H1 (cell line): ENCODE results near the gene SUSD6. TPM values are rescaled to one million over a fixed set of nuclear protein-coding genes. Genes with fewer than 3 reads are reported as not detected.

Experiments used
- CTCF ChIA-PET: fragments of 300-600 bp; sonication (Branson Sonifier 250); formaldehyde crosslinking; loops from one replicate; lab custom pipeline; 2021; ENCODE audit not compliant: partially characterized antibody; lab: Charles Lee
- POLR2A ChIA-PET: fragments of 300-600 bp; sonication (Branson Sonifier 250); formaldehyde crosslinking; loops from one replicate; lab custom pipeline; 2021; ENCODE audit warnings: inconsistent platforms; ENCODE audit not compliant: partially characterized antibody; lab: Charles Lee
- DNase-seq, 2 experiments: peaks; one replicate each; pipeline versions ENCODE4 v3.0.0 to v3.0.0-alpha.2; 2010 to 2022; ENCODE audit warnings: low spot score in 2 of 2, low read depth in 1 of 2, mixed read lengths in 1 of 2
- FAIRE-seq: peaks from 2 replicates; lab custom pipeline; 2011; peaks lifted over from hg19 to GRCh38; lab: Jason Lieb, UNC
- H2AFZ ChIP-seq: 2 replicates; pipeline ENCODE4 v1.8.1; 2012; ENCODE audit warnings: low read length, inconsistent platforms
- H2AK5ac ChIP-seq: 2 replicates; pipeline ENCODE4 v1.6.1; 2013; ENCODE audit warnings: low read depth, low read length
- H2BK120ac ChIP-seq: replicated peaks from 2 replicates; pipeline ENCODE3; 2013; ENCODE audit warnings: low read depth, low read length, inconsistent platforms
- H2BK12ac ChIP-seq: 2 replicates; pipeline ENCODE4 v1.6.1; 2013; ENCODE audit warnings: low read depth, low read length
- H2BK15ac ChIP-seq: 2 replicates; pipeline ENCODE4 v1.6.1; 2013; ENCODE audit warnings: low read length
- H2BK20ac ChIP-seq: 2 replicates; pipeline ENCODE4 v1.6.1; 2013; ENCODE audit warnings: low read length
- H2BK5ac ChIP-seq: 2 replicates; pipeline ENCODE4 v1.6.1; 2013; ENCODE audit warnings: low read depth, low read length
- H3K14ac ChIP-seq: 2 replicates; pipeline ENCODE4 v1.6.1; 2013; ENCODE audit warnings: inconsistent platforms; ENCODE audit not compliant: insufficient read length
- H3K18ac ChIP-seq: 2 replicates; pipeline ENCODE4 v1.6.1; 2013; ENCODE audit warnings: low read length; ENCODE audit errors: extremely low read depth
- H3K23ac ChIP-seq: 2 replicates; pipeline ENCODE4 v1.6.1; 2013; ENCODE audit warnings: inconsistent platforms; ENCODE audit not compliant: insufficient read length
- H3K23me2 ChIP-seq: 2 replicates; pipeline ENCODE4 v1.6.1; 2013; ENCODE audit warnings: low read depth, low read length
- H3K27ac ChIP-seq: 2 replicates; pipeline ENCODE4 v1.6.1; 2011; ENCODE audit warnings: low read depth, low read length, inconsistent platforms
- H3K27me3 ChIP-seq, 4 experiments: replicated peaks in 1 of 4; 1 replicate in 1 of 4; 2 replicates in 3 of 4; pipeline versions ENCODE4 v1.6.1 to v1.8.1; 2011 to 2013; ENCODE audit warnings: low read length in 3 of 4, mild to moderate bottlenecking in 3 of 4, inconsistent platforms in 2 of 4, mixed read lengths in 2 of 4, moderate library complexity in 1 of 4; ENCODE audit not compliant: control insufficient read depth in 3 of 4, insufficient read depth in 3 of 4; ENCODE audit errors: extremely low read depth in 1 of 4
- H3K36me3 ChIP-seq, 4 experiments: 2 replicates each; pipeline versions ENCODE4 v1.6.1 to v1.8.1; 2011 to 2013; ENCODE audit warnings: mild to moderate bottlenecking in 4 of 4, low read length in 3 of 4, moderate library complexity in 2 of 4, control low read depth in 1 of 4, inconsistent platforms in 1 of 4; ENCODE audit not compliant: insufficient read depth in 4 of 4, control insufficient read depth in 2 of 4
- H3K4ac ChIP-seq: replicated peaks from 2 replicates; pipeline ENCODE3; 2013; ENCODE audit warnings: low read length, low read depth, mixed read lengths, inconsistent platforms; ENCODE audit not compliant: insufficient read length
- H3K4me1 ChIP-seq, 4 experiments: replicated peaks in 1 of 4; 1 replicate in 1 of 4; 2 replicates in 3 of 4; pipeline versions ENCODE4 v1.6.1 to v1.8.1; 2011 to 2013; ENCODE audit warnings: low read length in 3 of 4, inconsistent platforms in 2 of 4, mixed read lengths in 1 of 4; ENCODE audit not compliant: insufficient read depth in 4 of 4, control insufficient read depth in 3 of 4
- H3K4me2 ChIP-seq, 2 experiments: 2 replicates each; pipeline versions ENCODE4 v1.6.1 to v1.8.1; 2011 to 2013; ENCODE audit warnings: low read depth in 2 of 2, low read length in 2 of 2, control low read depth in 1 of 2, inconsistent platforms in 1 of 2, mild to moderate bottlenecking in 1 of 2; ENCODE audit not compliant: insufficient read depth in 1 of 2
- H3K4me3 ChIP-seq, 4 experiments: fragments of 200-600, 300-600 bp in 1 of 4; sonication (generic), shearing (Covaris generic), sonication (Bioruptor Twin) in 1 of 4; 2 replicates each; pipeline versions ENCODE4 v1.5.1 to v1.8.1; 2011 to 2016; ENCODE audit warnings: low read length in 4 of 4, low read depth in 3 of 4, control low read depth in 2 of 4, inconsistent platforms in 2 of 4, mild to moderate bottlenecking in 2 of 4, mixed read lengths in 1 of 4, moderate library complexity in 1 of 4; ENCODE audit not compliant: insufficient read depth in 2 of 4; ENCODE audit errors: extremely low read depth in 1 of 4
- H3K56ac ChIP-seq: replicated peaks from 2 replicates; pipeline ENCODE3; 2013; ENCODE audit warnings: low read depth, mild to moderate bottlenecking, mixed read lengths, low read length, inconsistent platforms; ENCODE audit not compliant: insufficient read length
- H3K79me1 ChIP-seq: 2 replicates; pipeline ENCODE4 v1.6.1; 2013; ENCODE audit warnings: low read depth, low read length, control low read depth
- H3K79me2 ChIP-seq, 2 experiments: 2 replicates each; pipeline versions ENCODE4 v1.6.1 to v1.8.1; 2012 to 2013; ENCODE audit warnings: low read length in 2 of 2, mild to moderate bottlenecking in 2 of 2, inconsistent platforms in 1 of 2; ENCODE audit not compliant: insufficient read depth in 2 of 2, control insufficient read depth in 1 of 2
- H3K9ac ChIP-seq, 4 experiments: replicated peaks in 1 of 4; 1 replicate in 1 of 4; 2 replicates in 3 of 4; pipeline versions ENCODE4 v1.6.1 to v1.8.1; 2011 to 2013; ENCODE audit warnings: low read depth in 3 of 4, low read length in 3 of 4, control low read depth in 2 of 4, mild to moderate bottlenecking in 2 of 4, moderate library complexity in 2 of 4, inconsistent platforms in 1 of 4; ENCODE audit errors: extremely low read depth in 1 of 4
- H3K9me3 ChIP-seq, 2 experiments: 2 replicates each; pipeline versions ENCODE4 v1.6.1 to v1.8.1; 2012 to 2013; ENCODE audit warnings: mild to moderate bottlenecking in 2 of 2, moderate library complexity in 2 of 2, control low read depth in 1 of 2, inconsistent platforms in 1 of 2, low read depth in 1 of 2, low read length in 1 of 2, mixed read lengths in 1 of 2; ENCODE audit not compliant: insufficient read depth in 2 of 2
- H4K20me1 ChIP-seq, 2 experiments: replicated peaks in 1 of 2; 2 replicates each; pipeline versions ENCODE3 to v1.8.1; 2011 to 2013; ENCODE audit warnings: inconsistent platforms in 2 of 2, low read length in 2 of 2, mild to moderate bottlenecking in 1 of 2; ENCODE audit not compliant: insufficient read depth in 2 of 2, control insufficient read depth in 1 of 2
- H4K5ac ChIP-seq: 2 replicates; pipeline ENCODE4 v1.6.1; 2013; ENCODE audit warnings: low read length, low read depth, mixed read lengths, inconsistent platforms; ENCODE audit not compliant: insufficient read length
- H4K8ac ChIP-seq: 2 replicates; pipeline ENCODE4 v1.8.0; 2013; ENCODE audit warnings: mild to moderate bottlenecking, moderate library complexity, low read length, inconsistent platforms; ENCODE audit not compliant: insufficient read depth; ENCODE audit errors: extremely low read depth
- H4K91ac ChIP-seq: replicated peaks from 2 replicates; pipeline ENCODE3; 2013; ENCODE audit warnings: low read length, mixed read lengths, inconsistent platforms; ENCODE audit not compliant: insufficient read length
- CEBPB ChIP-seq: IDR thresholded peaks from 2 replicates; pipeline ENCODE4 v1.6.1; 2012; ENCODE audit warnings: low read depth, low read length
- CHD1 ChIP-seq: IDR thresholded peaks from 2 replicates; pipeline ENCODE4 v1.6.1; 2012; ENCODE audit warnings: low read depth, low read length, improper control_type of control experiment
- CREB1 ChIP-seq: IDR thresholded peaks from 2 replicates; pipeline ENCODE4 v1.6.1; 2012; ENCODE audit warnings: inconsistent platforms
- EGR1 ChIP-seq: IDR thresholded peaks from 2 replicates; pipeline ENCODE4 v1.6.1; 2011; ENCODE audit warnings: low read depth, low read length, borderline replicate concordance
- EP300 ChIP-seq, 2 experiments: IDR thresholded peaks; 1 replicate in 1 of 2; 2 replicates in 1 of 2; pipeline ENCODE4 v1.6.1; 2011 to 2012; ENCODE audit warnings: low read depth in 2 of 2, low read length in 2 of 2, mild to moderate bottlenecking in 2 of 2, borderline replicate concordance in 1 of 2, inconsistent platforms in 1 of 2, moderate library complexity in 1 of 2
- SAP30 ChIP-seq: fragments of 300-600 bp; sonication (generic); IDR thresholded peaks from 2 replicates; pipeline ENCODE4 v1.7.1; 2012; ENCODE audit warnings: low read length, moderate library complexity, mild to moderate bottlenecking, inconsistent platforms; ENCODE audit not compliant: insufficient read depth, insufficient replicate concordance
- TCF12 ChIP-seq: IDR thresholded peaks from 2 replicates; pipeline ENCODE4 v1.6.1; 2011; ENCODE audit warnings: low read depth, mild to moderate bottlenecking, low read length
- YY1 ChIP-seq: IDR thresholded peaks from 2 replicates; pipeline ENCODE4 v1.6.1; 2011; ENCODE audit warnings: low read depth, mild to moderate bottlenecking, low read length
- ZNF274 ChIP-seq: IDR thresholded peaks from 2 replicates; pipeline ENCODE4 v1.7.0; 2012; ENCODE audit warnings: low read length, borderline replicate concordance; ENCODE audit errors: extremely low read depth
- WGBS, 2 experiments: shearing (Covaris generic) in 1 of 2; methylation state at CpG; one replicate each; pipeline versions ENCODE4 v1.1.6 to v1.1.7; 2013 to 2015; ENCODE audit warnings: low lambda C conversion rate in 2 of 2, mixed read lengths in 2 of 2, inconsistent platforms in 1 of 2, low coverage in 1 of 2, missing lambda C conversion rate in 1 of 2; ENCODE audit not compliant: insufficient replicate concordance in 2 of 2, insufficient coverage in 1 of 2, insufficient read length in 1 of 2; ENCODE audit errors: extremely low coverage in 1 of 2, missing lambda C conversion rate in 1 of 2; 5-methylcytosine and 5-hydroxymethylcytosine counted together
- polyA plus RNA-seq, 7 experiments: library from polyadenylated mRNA; depleted of rRNA in 3 of 7; stranded (reverse) in 5 of 7; unstranded in 2 of 7; fragments of >200 nt in 5 of 7; fragments of 200-250 nt in 2 of 7; gene quantifications; 1 replicate in 5 of 7; 2 replicates in 1 of 7; 4 replicates in 1 of 7; pipeline versions ENCODE4 v1.2.1 to v1.2.3, GENCODE V29; 2011 to 2013; ENCODE audit warnings: missing spikeins in 2 of 7, mixed read lengths in 2 of 7
- total RNA-seq: library from RNA; stranded (reverse); fragmentation: NEBNext Ultra II Directional; extraction: Animal tissue kit (Norgen Biotek cat#: 25700); gene quantifications from 2 replicates; pipeline ENCODE4 v1.2.1, GENCODE V29; 2021
- TF ChIP-seq, protein P1 (sequence below): IDR thresholded peaks from 2 replicates; pipeline ENCODE4 v1.6.1; 2011; ENCODE audit warnings: low read depth, mild to moderate bottlenecking, low read length; ENCODE audit not compliant: insufficient read depth
- TF ChIP-seq, protein P2 (sequence below): IDR thresholded peaks from 2 replicates; pipeline ENCODE4 v1.6.1; 2011; ENCODE audit warnings: low read length, improper control_type of control experiment

SUSD6 gene
- total and polyA plus RNA-seq, 2 of the 8 experiments (the other 6 are each of a cell fraction or from before 2014, with no cell fraction given), result 3.0 to 3.8 TPM

DNA sequence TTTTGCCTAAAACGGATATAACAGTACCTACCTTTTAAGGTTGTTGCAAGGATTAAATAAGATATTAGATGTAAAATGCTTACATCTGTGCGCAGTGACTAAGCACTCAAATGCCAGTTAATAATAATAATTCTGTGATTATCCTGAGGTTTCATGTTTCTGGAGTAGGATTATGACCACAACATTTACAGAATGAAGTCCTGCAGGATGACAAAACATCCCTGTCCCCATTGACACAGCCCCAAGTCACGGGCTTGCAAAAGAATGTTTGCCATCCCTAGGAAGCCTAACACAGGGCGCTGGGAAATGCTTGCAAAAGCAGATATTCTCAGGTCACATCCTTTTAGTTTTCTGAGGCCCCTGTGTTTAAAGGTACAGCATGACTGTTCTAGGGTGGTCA is 20.1 kb downstream of the SUSD6 start:
- ChIA-PET CTCF (interaction anchor here (0.8 to 1.3 kb wide), 5 partner anchors 13 to 96 kb away, joined by 3 to 4 read pairs (median 4); no protein-coding TSS in a partner anchor), POLR2A (interaction anchor here (1.1 to 1.2 kb wide), 2 partner anchors 13 to 71 kb away, joined by 3 read pairs; no protein-coding TSS in a partner anchor)
- Histone ChIP-seq H3K79me2 (no peaks in the 10 kb centered on the region), H3K14ac (no peak overlapping the region), H2AK5ac (no peak overlapping the region), H3K79me1 (peaks cover 3% of the 10 kb centered on the region; the same call in 1 of the 2 replicates), H3K23ac (no peak overlapping the region), H2BK12ac (no peak overlapping the region), H3K9me3 (no peaks in the 10 kb centered on the region), H3K27ac (no peak overlapping the region), H4K20me1 (peaks cover 0 to 2% of the 10 kb centered on the region in 2 experiments), H3K23me2 (no peaks in the 10 kb centered on the region)
- 76% methylated on average over 4 of the region's 4 CpGs; no CpG with 5 or more reads in 1 of the 2 experiments for WGBS, 2 experiments
- DNase-seq, result no peak
- TF ChIP-seq ZNF274 (no peak), YY1 (no peak), CHD1 (no peak), EGR1 (no peak), TCF12 (no peak), CREB1 (no peak), EP300 (IDR thresholded peaks at IDR 0.05; ENCODE audit: borderline replicate concordance in 1 of 2, low read depth in 2 of 2, low read length in 2 of 2) (no peak), SAP30 (no peak), CEBPB (no peak)
- TF ChIP-seq, protein P1, sequence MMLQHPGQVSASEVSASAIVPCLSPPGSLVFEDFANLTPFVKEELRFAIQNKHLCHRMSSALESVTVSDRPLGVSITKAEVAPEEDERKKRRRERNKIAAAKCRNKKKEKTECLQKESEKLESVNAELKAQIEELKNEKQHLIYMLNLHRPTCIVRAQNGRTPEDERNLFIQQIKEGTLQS, result no peak
- TF ChIP-seq, protein P2, sequence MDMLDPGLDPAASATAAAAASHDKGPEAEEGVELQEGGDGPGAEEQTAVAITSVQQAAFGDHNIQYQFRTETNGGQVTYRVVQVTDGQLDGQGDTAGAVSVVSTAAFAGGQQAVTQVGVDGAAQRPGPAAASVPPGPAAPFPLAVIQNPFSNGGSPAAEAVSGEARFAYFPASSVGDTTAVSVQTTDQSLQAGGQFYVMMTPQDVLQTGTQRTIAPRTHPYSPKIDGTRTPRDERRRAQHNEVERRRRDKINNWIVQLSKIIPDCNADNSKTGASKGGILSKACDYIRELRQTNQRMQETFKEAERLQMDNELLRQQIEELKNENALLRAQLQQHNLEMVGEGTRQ, result no peak
- TF ChIP-seq, all 59 proteins: peak for 0
- Histone ChIP-seq H3K4me2 (no peak overlapping the region), H3K4me3 (no peak overlapping the region), H3K56ac (no peak overlapping the region), H4K91ac (no peak overlapping the region), H3K4me1 (peaks cover 12 to 25% (median 17%) of the 10 kb centered on the region in 4 experiments; a peak in 6 of 7 replicates), H3K4ac (no peak overlapping the region), H3K27me3 (no peaks in the 10 kb centered on the region), H2BK20ac (no peak overlapping the region), H3K9ac (no peak overlapping the region), H2BK15ac (no peak overlapping the region), H2BK120ac (no peak overlapping the region), H3K18ac (no peak overlapping the region), H3K36me3 (no peaks in the 10 kb centered on the region), H4K8ac (no peak overlapping the region), H2BK5ac (no peak overlapping the region), H4K5ac (no peak overlapping the region), H2AFZ (no peak overlapping the region)
- no peak for FAIRE-seq
